ENCODE measurements around the gene KRTAP25-1.

KRTAP25-1 gene

DNA sequence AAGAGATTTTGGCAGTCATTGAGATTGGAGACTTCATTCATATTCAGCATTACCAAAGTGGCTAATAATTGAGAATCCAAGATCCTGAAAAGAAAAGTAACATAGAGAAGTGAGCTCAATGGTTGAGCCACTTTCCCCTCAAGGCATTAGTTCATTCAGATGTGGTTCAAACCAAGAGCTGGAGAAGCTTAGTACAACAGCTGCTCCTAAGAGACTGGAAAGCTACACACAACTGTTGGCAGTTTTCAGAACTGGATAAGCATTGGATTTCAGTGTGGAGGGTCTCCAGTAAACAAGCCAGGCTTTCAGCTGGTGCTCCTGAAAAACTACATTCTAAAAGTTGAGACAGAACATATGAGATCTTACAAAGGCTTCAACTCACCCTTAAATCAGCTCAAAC, 44.3 kb downstream of the KRTAP25-1 start:
- DNase-seq = no peak

GRCh38 chr21:30243691-30244090, 45.6 kb downstream of the KRTAP25-1 start:
- no peak for DNase-seq

DNA sequence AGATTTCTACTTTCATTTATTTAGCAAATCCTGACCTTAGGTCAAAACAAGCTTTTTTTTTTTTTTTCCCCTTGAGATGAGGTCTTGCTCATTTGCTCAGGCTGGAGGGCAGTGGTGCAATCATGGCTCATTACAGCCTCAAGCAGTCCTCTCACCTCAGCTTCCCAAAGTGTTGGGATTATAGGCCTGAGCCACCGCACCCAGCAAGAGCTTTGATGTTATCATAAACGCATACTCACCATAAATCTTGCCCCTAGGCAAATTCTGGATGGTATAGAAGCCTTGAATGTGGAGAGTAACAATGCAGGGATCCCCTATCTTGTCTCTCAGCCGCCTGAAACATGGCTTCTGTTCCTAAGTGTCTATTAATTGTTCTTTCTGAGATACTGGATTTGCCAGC, 48.7 kb downstream of the KRTAP25-1 start:
- DNase-seq = no peak
